SK-N-SH treated with all-trans-retinoic acid at 6 μM for 48 hours (cell line): Measurements from ENCODE around the gene KIF21B.

Experiments used
- ATAC-seq: fragments of 200-7000 bp; cut with Tn5 transposase; 3 replicates; pipeline ENCODE4 v1.9.1; 2020; ENCODE audit warnings: mild to moderate bottlenecking, moderate library complexity
- ARNTL ChIP-seq: fragments of 450-650 bp; formaldehyde crosslinking; IDR thresholded peaks from 2 replicates; pipeline ENCODE4 v1.5.0; 2020; ENCODE audit warnings: low read depth, mild to moderate bottlenecking, moderate library complexity, borderline replicate concordance
- BACH2 ChIP-seq: fragments of 250-450 bp; sonication (Bioruptor Pico); IDR thresholded peaks from 2 replicates; pipeline ENCODE4 v1.9.0; 2021; ENCODE audit warnings: mild to moderate bottlenecking, borderline replicate concordance
- CREB5 ChIP-seq: fragments of 250-450 bp; sonication (Bioruptor Pico); IDR thresholded peaks from 2 replicates; pipeline ENCODE4 v1.5.1; 2020; ENCODE audit warnings: low read depth, mild to moderate bottlenecking, moderate library complexity
- CSDC2 ChIP-seq: fragments of 250-450 bp; sonication (Bioruptor Pico); IDR thresholded peaks from 2 replicates; pipeline ENCODE4 v1.5.0; 2020; ENCODE audit warnings: mild to moderate bottlenecking, moderate library complexity
- CSRNP3 ChIP-seq: fragments of 250-450 bp; sonication (Bioruptor Pico); IDR thresholded peaks from 2 replicates; pipeline ENCODE4 v1.5.1; 2021; ENCODE audit warnings: mild to moderate bottlenecking, moderate library complexity
- ESRRG ChIP-seq: fragments of 250-450 bp; sonication (Bioruptor Pico); IDR thresholded peaks from 2 replicates; pipeline ENCODE4 v1.6.1; 2021; ENCODE audit warnings: mild to moderate bottlenecking
- GLIS3 ChIP-seq: fragments of 250-450 bp; sonication (Bioruptor Pico); IDR thresholded peaks from 2 replicates; pipeline ENCODE4 v1.5.0; 2020; ENCODE audit warnings: mild to moderate bottlenecking, moderate library complexity
- ISL1 ChIP-seq: fragments of 250-450 bp; sonication (Bioruptor Pico); IDR thresholded peaks from 2 replicates; pipeline ENCODE4 v2.1.2; 2022; ENCODE audit warnings: mild to moderate bottlenecking, moderate library complexity
- OSR1 ChIP-seq: fragments of 250-450 bp; sonication (Bioruptor Pico); IDR thresholded peaks from 2 replicates; pipeline ENCODE4 v1.8.0; 2022; ENCODE audit warnings: moderate library complexity, mild to moderate bottlenecking, inconsistent platforms
- PATZ1 ChIP-seq: fragments of 250-450 bp; sonication (Bioruptor Pico); IDR thresholded peaks from 2 replicates; pipeline ENCODE4 v1.8.0; 2020; ENCODE audit warnings: mild to moderate bottlenecking, moderate library complexity, borderline replicate concordance
- PPARA ChIP-seq: fragments of 250-450 bp; sonication (Bioruptor Pico); IDR thresholded peaks from 2 replicates; pipeline ENCODE4 v1.5.0; 2020; ENCODE audit warnings: mild to moderate bottlenecking, borderline replicate concordance
- RARB ChIP-seq: fragments of 250-450 bp; sonication (Bioruptor Pico); IDR thresholded peaks from 2 replicates; pipeline ENCODE4 v1.8.0; 2021; ENCODE audit warnings: mild to moderate bottlenecking, moderate library complexity
- TCF4 ChIP-seq: fragments of 250-450 bp; sonication (Bioruptor Pico); IDR thresholded peaks from 2 replicates; pipeline ENCODE4 v1.8.0; 2021; ENCODE audit warnings: mild to moderate bottlenecking, moderate library complexity, borderline replicate concordance
- TOX ChIP-seq: fragments of 250-450 bp; sonication (Bioruptor Pico); IDR thresholded peaks from 2 replicates; pipeline ENCODE4 v1.8.0; 2021; ENCODE audit warnings: mild to moderate bottlenecking, moderate library complexity, borderline replicate concordance
- ZC3H10 ChIP-seq: fragments of 250-450 bp; sonication (Bioruptor Pico); IDR thresholded peaks from 2 replicates; pipeline ENCODE4 v1.5.1; 2021; ENCODE audit warnings: mild to moderate bottlenecking, moderate library complexity
- ZFP3 ChIP-seq: fragments of 250-450 bp; sonication (Bioruptor Pico); IDR thresholded peaks from 2 replicates; pipeline ENCODE4 v1.5.0; 2020; ENCODE audit warnings: mild to moderate bottlenecking, moderate library complexity
- ZFP30 ChIP-seq: fragments of 450-650 bp; formaldehyde crosslinking; IDR thresholded peaks from 2 replicates; pipeline ENCODE4 v1.5.0; 2022; ENCODE audit warnings: mild to moderate bottlenecking, moderate library complexity
- ZNF565 ChIP-seq: fragments of 450-650 bp; formaldehyde crosslinking; conservative IDR thresholded peaks from 2 replicates; pipeline ENCODE4 v1.5.0; 2020; ENCODE audit warnings: low read depth, mild to moderate bottlenecking, moderate library complexity
- ZNF8 ChIP-seq: fragments of 450-650 bp; formaldehyde crosslinking; IDR thresholded peaks from 2 replicates; pipeline ENCODE4 v1.5.0; 2020; ENCODE audit warnings: mild to moderate bottlenecking, moderate library complexity
- TF ChIP-seq, protein P1 (sequence below): fragments of 250-450 bp; sonication (Bioruptor Pico); IDR thresholded peaks from 2 replicates; pipeline ENCODE4 v1.5.0; 2020; ENCODE audit warnings: mild to moderate bottlenecking, moderate library complexity

KIF21B gene

GRCh38 chr1:201016943-201017827 is 6.3 kb downstream of the KIF21B start:
- no peak; the same call in 2 of the 3 replicates for ATAC-seq
- TF ChIP-seq ESRRG (CRISPR knock-in tag): no peak
- no peak for TF ChIP-seq ARNTL (CRISPR knock-in tag)
- TF ChIP-seq TCF4 (CRISPR knock-in tag): 0 out of 2 replicates have a peak, but pooled peaks have one; percentile 15

DNA sequence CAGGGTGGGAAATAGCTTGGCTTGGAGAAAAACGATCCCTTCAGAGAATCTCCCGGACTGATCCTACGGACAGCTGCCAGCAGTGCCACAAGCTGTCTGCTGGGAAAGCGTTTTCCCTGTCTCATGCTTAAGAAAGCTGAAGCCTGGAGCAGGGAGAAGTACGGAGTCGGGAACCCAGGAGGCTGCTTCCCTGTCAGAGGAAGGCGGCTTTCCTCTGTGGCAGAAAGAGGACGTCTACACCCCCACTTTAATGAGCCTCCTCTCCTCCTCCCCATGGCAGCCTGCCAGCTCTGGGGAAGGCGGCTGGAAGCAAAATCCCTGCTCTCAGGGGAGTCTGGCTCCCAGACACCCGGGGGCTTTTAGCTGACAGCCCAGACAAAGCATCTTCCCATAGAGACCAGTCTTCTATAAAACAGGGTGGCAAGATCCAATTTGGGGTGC is 7.3 kb downstream of the KIF21B start:
- TF ChIP-seq CREB5 (CRISPR knock-in tag) (no peak), ZC3H10 (CRISPR knock-in tag) (no peak), OSR1 (CRISPR knock-in tag) (no peak), CSRNP3 (no peak), PPARA (CRISPR knock-in tag) (no peak)
- ATAC-seq: peak; percentile 62

DNA sequence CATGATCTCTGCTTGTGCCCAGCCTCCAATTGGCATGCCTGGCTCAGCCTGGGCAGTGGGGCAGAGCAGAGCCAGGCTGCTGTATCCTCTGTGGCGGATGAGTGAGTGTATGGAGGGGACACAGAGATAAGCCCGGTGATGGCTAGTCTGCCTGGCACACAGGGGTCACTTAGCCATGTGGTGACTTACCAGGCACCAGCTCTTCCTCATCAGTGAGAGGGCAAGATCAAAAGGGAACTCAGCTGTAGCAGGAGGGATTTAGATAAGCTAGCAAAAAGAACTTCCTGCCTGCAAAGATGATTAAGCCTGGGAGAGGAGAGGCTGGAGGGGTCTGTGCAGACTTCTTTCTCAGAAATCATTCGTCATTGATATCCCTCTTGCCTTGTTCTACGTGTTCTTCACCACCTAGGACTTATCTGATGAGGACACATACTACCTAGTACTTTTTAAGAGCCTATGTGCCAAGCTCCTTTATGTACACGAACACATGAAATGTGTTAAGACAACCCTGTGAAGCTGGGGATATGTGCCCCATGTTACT is 7.9 kb downstream of the KIF21B start:
- no peak for TF ChIP-seq CSRNP3
- TF ChIP-seq, protein P1, sequence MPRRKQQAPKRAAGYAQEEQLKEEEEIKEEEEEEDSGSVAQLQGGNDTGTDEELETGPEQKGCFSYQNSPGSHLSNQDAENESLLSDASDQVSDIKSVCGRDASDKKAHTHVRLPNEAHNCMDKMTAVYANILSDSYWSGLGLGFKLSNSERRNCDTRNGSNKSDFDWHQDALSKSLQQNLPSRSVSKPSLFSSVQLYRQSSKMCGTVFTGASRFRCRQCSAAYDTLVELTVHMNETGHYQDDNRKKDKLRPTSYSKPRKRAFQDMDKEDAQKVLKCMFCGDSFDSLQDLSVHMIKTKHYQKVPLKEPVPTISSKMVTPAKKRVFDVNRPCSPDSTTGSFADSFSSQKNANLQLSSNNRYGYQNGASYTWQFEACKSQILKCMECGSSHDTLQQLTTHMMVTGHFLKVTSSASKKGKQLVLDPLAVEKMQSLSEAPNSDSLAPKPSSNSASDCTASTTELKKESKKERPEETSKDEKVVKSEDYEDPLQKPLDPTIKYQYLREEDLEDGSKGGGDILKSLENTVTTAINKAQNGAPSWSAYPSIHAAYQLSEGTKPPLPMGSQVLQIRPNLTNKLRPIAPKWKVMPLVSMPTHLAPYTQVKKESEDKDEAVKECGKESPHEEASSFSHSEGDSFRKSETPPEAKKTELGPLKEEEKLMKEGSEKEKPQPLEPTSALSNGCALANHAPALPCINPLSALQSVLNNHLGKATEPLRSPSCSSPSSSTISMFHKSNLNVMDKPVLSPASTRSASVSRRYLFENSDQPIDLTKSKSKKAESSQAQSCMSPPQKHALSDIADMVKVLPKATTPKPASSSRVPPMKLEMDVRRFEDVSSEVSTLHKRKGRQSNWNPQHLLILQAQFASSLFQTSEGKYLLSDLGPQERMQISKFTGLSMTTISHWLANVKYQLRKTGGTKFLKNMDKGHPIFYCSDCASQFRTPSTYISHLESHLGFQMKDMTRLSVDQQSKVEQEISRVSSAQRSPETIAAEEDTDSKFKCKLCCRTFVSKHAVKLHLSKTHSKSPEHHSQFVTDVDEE (CRISPR knock-in tag): no peak
- TF ChIP-seq TOX: no peak
- no peak for TF ChIP-seq PPARA (CRISPR knock-in tag)
- no peak for TF ChIP-seq RARB (CRISPR knock-in tag)
- TF ChIP-seq, all 23 proteins: peak for 0
- ATAC-seq: peak; percentile 41

DNA sequence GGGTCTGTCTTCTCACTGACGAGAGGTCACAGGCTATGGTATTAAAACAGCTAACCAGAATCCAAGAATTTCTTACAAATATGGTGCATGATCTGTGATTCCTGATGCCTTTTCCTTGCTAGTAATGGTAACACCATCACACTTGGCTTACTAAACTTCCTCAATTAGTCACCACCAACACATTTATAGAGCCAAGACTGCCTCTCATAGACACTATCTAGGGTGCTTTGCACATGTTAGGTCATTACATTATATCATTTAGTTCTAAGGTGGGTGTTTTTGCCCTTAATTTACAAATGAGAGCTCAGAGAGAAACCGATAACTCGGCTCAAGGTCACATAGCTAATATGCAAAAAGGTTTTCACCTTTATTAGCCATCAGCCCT is 8.7 kb downstream of the KIF21B start:
- TF ChIP-seq CREB5 (CRISPR knock-in tag): no peak
- no peak for TF ChIP-seq ZNF565
- TF ChIP-seq PPARA (CRISPR knock-in tag): no peak
- no peak for TF ChIP-seq OSR1 (CRISPR knock-in tag)
- no peak for TF ChIP-seq CSDC2
- no peak for TF ChIP-seq ZNF8 (CRISPR knock-in tag)
- TF ChIP-seq ZFP3 (CRISPR knock-in tag): no peak
- TF ChIP-seq ZFP30 (CRISPR knock-in tag): no peak
- no peak for TF ChIP-seq ZC3H10 (CRISPR knock-in tag)
- no peak for TF ChIP-seq TOX
- TF ChIP-seq TCF4 (CRISPR knock-in tag): no peak
- TF ChIP-seq BACH2: no peak
- TF ChIP-seq ISL1 (CRISPR knock-in tag): no peak
- no peak for TF ChIP-seq GLIS3 (CRISPR knock-in tag)
- TF ChIP-seq PATZ1 (CRISPR knock-in tag): no peak
- TF ChIP-seq, all 23 proteins: peak for 0
- no peak for ATAC-seq
